ENCODE data around the gene LSP1. TPM values are rescaled to one million over a fixed set of nuclear protein-coding genes. Genes with fewer than 3 reads are reported as not detected.
"Not testable (repeated sequence)": the region's sequence is repeated elsewhere in the genome, so short reads cannot be mapped to it uniquely, and the experiment has no call there.

The LSP1 gene
- total and polyA plus RNA-seq, 2 experiments from 2014 or later: 2.8 TPM; not detected in 1

DNA sequence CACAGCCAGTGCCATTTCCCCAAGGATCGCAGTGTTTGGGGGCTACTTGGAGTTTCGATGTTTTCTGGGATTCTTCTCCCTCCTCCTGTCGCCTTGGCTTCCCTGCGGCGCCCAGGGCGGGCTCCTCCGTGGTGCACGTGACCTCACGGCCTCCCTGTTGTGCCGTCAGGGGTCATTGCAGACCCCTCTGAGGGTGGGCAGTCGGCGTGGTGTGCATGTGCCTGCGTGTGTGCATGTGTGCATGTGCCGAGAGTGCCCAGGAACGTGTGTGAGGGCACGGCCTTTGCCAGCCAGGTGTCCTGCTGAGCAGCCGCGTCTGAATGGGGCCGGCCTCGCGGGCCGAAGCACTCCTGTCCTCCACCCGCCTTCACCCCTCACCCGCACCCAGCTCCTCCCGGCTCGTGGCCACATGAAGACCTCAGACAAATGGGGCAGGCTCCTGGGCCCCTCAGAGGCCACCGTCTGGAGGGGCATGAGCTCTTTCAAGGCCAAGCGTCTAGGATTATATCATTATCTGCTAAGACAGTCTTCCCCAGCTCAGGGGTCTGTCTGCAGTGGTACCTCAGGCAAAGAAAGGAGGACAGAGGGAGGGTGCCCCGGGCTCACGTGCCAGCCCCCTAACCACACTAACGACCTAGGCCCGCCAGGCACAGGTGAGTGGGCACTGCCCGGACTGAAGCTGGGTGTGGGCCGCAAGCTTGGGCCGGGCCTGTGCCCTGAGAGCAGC lies 84.9 kb downstream of the LSP1 start:
- no peak overlapping the region for H3K4me3 ChIP-seq
- no peak overlapping the region for H3K27ac ChIP-seq
- H3K9me3 ChIP-seq (ENCODE audit: low read depth): no peaks in the 10 kb centered on the region
- DNase-seq (ENCODE audit: low read depth in 1 of 2, low spot score in 1 of 2): no peak
- no peaks in the 10 kb centered on the region for H3K36me3 ChIP-seq
- no peaks in the 10 kb centered on the region for H3K27me3 ChIP-seq
- TF ChIP-seq CTCF (IDR thresholded peaks at IDR 0.05; ENCODE audit: low read depth, low read length): no peak
- H3K4me1 ChIP-seq (ENCODE audit: low read depth): no peaks in the 10 kb centered on the region

DNA sequence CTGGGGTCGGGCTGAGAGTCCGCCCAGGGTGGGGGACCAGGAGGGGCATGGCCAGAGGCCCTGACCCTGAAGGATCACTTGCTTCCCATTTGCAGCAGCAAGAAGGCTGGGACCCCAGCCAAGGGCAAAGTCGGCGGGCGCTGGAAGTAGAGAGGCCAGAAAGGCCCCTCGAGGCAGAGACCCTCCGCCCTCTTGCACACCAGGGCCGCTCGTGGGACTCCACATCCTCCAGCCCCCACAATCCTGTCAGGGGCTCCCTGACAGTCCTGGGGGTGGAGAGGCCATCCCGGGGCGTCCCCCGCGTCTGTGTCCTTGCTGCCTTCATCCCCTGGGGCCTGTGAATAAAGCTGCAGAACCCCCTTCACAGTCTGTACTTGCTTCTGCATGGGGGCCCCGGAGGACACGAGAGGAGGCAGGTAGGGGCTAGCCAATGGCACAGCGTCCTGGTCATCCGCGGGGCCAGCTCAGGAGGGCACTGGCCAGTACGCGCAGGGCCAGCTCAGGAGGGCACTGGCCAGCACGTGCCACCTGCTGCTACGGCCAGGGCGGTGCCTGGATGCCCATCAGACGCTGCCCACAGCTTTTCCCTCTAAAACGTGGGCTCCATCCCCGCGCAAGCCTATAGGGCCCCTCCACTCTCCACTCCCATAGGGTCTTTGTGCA lies 85.6 kb downstream of the LSP1 start:
- Histone ChIP-seq H3K36me3 (no peaks in the 10 kb centered on the region), H3K4me1 (ENCODE audit: low read depth) (no peaks in the 10 kb centered on the region), H3K4me3 (no peak overlapping the region), H3K27ac (no peak overlapping the region), H3K27me3 (no peaks in the 10 kb centered on the region), H3K9me3 (ENCODE audit: low read depth) (no peaks in the 10 kb centered on the region)
- DNase-seq (ENCODE audit: low read depth in 1 of 2, low spot score in 1 of 2): no peak
- TF ChIP-seq CTCF (IDR thresholded peaks at IDR 0.05; ENCODE audit: low read depth, low read length): no peak

DNA sequence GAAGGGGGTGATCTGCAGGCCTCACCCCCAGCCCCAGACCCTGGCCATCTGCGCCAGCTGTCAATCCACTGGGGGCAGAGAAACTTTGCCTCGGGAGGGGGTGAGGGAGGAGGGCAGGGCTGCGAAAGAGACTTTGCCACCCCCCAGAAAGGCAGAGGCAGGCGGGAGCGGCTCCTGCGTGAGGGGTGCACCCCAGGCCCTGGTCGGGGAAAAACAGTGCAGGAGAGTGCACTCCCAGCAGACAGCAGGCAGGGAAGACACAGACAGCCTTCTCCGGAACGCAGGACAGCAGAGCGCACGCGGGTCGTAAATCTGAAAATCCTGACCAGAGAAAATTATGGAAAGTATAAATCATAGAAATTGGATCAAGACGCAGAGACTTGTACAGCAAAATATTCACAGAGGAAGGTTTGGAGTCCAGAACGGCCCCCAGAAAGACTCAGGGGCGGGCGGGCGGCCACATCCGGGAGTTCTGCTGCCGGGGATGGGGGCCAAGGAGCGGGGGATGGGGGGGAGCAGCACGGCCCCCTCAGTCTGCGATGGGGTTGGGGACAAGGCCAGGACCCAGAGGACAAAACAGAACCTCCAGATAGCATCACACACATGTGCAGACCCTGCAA lies 86.2 kb downstream of the LSP1 start:
- Histone ChIP-seq H3K4me3 (no peak overlapping the region), H3K27me3 (no peaks in the 10 kb centered on the region), H3K27ac (no peak overlapping the region), H3K36me3 (no peaks in the 10 kb centered on the region), H3K4me1 (ENCODE audit: low read depth) (no peaks in the 10 kb centered on the region), H3K9me3 (ENCODE audit: low read depth) (no peaks in the 10 kb centered on the region)
- TF ChIP-seq CTCF (IDR thresholded peaks at IDR 0.05; ENCODE audit: low read depth, low read length): no peak
- DNase-seq (ENCODE audit: low read depth in 1 of 2, low spot score in 1 of 2): peak in 1 of 2 donors; percentile 29

DNA sequence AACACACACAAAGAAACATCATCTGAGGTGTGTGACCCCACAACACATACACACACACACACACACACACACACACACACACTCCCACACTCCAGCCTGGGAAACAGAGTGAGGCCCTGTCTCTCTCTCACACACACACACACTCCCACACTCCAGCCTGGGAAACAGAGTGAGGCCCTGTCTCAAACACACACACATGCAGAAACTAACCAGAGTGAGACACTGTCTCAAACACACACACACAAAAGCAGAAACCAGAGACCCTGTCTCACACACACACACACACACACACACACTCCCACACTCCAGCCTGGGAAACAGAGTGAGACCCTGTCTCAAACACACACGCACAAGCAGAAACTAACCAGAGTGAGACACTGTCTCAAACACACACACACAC lies 86.9 kb downstream of the LSP1 start:
- H3K36me3 ChIP-seq; H3K4me1 ChIP-seq (ENCODE audit: low read depth); H3K27me3 ChIP-seq; H3K4me3 ChIP-seq; H3K9me3 ChIP-seq (ENCODE audit: low read depth); H3K27ac ChIP-seq: not testable (repeated sequence)
- peak in 1 of 2 donors; percentile 56 for DNase-seq (ENCODE audit: low read depth in 1 of 2, low spot score in 1 of 2)

Other genes with a start within 250 kb of the LSP1 start
- not detected in 2 replicates for gene KRTAP5-3, start 244.6 kb upstream of the LSP1 start, total RNA-seq
- not detected in 2 replicates for gene KRTAP5-3, start 244.6 kb upstream of the LSP1 start, polyA plus RNA-seq
- not detected in 2 replicates for gene KRTAP5-4, start 230.9 kb upstream of the LSP1 start, total RNA-seq
- not detected in 2 replicates for gene KRTAP5-4, start 230.9 kb upstream of the LSP1 start, polyA plus RNA-seq
- gene KRTAP5-5, start 223.3 kb upstream of the LSP1 start, total RNA-seq: not detected in 2 replicates
- gene KRTAP5-5, start 223.3 kb upstream of the LSP1 start, polyA plus RNA-seq: not detected in 2 replicates
- gene KRTAP5-6, start 155.9 kb upstream of the LSP1 start, total RNA-seq: not detected in 2 replicates
- gene KRTAP5-6, start 155.9 kb upstream of the LSP1 start, polyA plus RNA-seq: not detected in 2 replicates
- gene IFITM10, start 102.5 kb upstream of the LSP1 start, total RNA-seq: 1.9 TPM in 1 of 2 replicates, not detected in the other
- gene IFITM10, start 102.5 kb upstream of the LSP1 start, polyA plus RNA-seq: 1.4 TPM in 1 of 2 replicates, not detected in the other
- 221 and 239 TPM in 2 replicates for gene CTSD, start 89.2 kb upstream of the LSP1 start, total RNA-seq
- gene CTSD, start 89.2 kb upstream of the LSP1 start, polyA plus RNA-seq: 231 and 258 TPM in 2 replicates
- gene SYT8, start 18.1 kb upstream of the LSP1 start, total RNA-seq: not detected in 2 replicates
- not detected in 2 replicates for gene SYT8, start 18.1 kb upstream of the LSP1 start, polyA plus RNA-seq
- 1.8 and 3.9 TPM in 2 replicates for gene TNNI2, start 14.1 kb upstream of the LSP1 start, total RNA-seq
- gene TNNI2, start 14.1 kb upstream of the LSP1 start, polyA plus RNA-seq: 1.1 and 2.5 TPM in 2 replicates
- gene PRR33, start 38.8 kb downstream of the LSP1 start, total RNA-seq: not detected in 2 replicates
- gene PRR33, start 38.8 kb downstream of the LSP1 start, polyA plus RNA-seq: not detected in 2 replicates
- gene TNNT3, start 66.6 kb downstream of the LSP1 start, total RNA-seq: 2.5 and 2.7 TPM in 2 replicates
- 0.92 and 3.8 TPM in 2 replicates for gene TNNT3, start 66.6 kb downstream of the LSP1 start, polyA plus RNA-seq
- 127 and 185 TPM in 2 replicates for gene MRPL23, start 94.2 kb downstream of the LSP1 start, total RNA-seq
- gene MRPL23, start 94.2 kb downstream of the LSP1 start, polyA plus RNA-seq: 96.9 and 137 TPM in 2 replicates
- 262 and 316 TPM in 2 replicates for gene H19, start 144.8 kb downstream of the LSP1 start, total RNA-seq
- 27.7 and 44.5 TPM in 2 replicates for gene H19, start 144.8 kb downstream of the LSP1 start, polyA plus RNA-seq